HL-60 (cell line): ENCODE data around the gene NFIA.

Experiments
- DNase-seq, 2 experiments: peaks; one replicate each; pipeline ENCODE4 v3.0.0-alpha.2; 2010 to 2020; ENCODE audit warnings: low read depth in 1 of 2, low spot score in 1 of 2
- H3K27ac ChIP-seq: fragments of 250-450 bp; sonication (Bioruptor Pico); replicated peaks from 2 replicates; pipeline ENCODE4 v1.5.1; 2020; ENCODE audit warnings: mild to moderate bottlenecking, moderate library complexity
- H3K27me3 ChIP-seq: fragments of 250-450 bp; sonication (Bioruptor Pico); 2 replicates; pipeline ENCODE4 v1.5.1; 2021; ENCODE audit warnings: mild to moderate bottlenecking, moderate library complexity; ENCODE audit not compliant: insufficient read depth, poor library complexity, severe bottlenecking
- H3K4me3 ChIP-seq: replicated peaks from 2 replicates; pipeline ENCODE4 v1.5.1; 2011; ENCODE audit warnings: mild to moderate bottlenecking, control low read depth, low read length; ENCODE audit not compliant: insufficient read depth
- GABPA ChIP-seq: IDR thresholded peaks from 2 replicates; pipeline ENCODE4 v1.6.1; 2012; ENCODE audit warnings: low read depth
- POLR2AphosphoS5 ChIP-seq: IDR thresholded peaks from 2 replicates; pipeline ENCODE4 v1.6.1; 2012; ENCODE audit warnings: low read depth
- SPI1 ChIP-seq: IDR thresholded peaks from 2 replicates; pipeline ENCODE4 v1.6.1; 2012; ENCODE audit warnings: low read depth, mild to moderate bottlenecking, borderline replicate concordance
- TF ChIP-seq, protein P1 (sequence below): IDR thresholded peaks from 2 replicates; pipeline ENCODE4 v1.6.1; 2012; ENCODE audit warnings: low read depth; ENCODE audit not compliant: insufficient replicate concordance
- TF ChIP-seq, protein P2 (sequence below): IDR thresholded peaks from one replicate; pipeline ENCODE4 v1.5.1; 2011; ENCODE audit warnings: low read length, control low read depth, inconsistent platforms; ENCODE audit not compliant: insufficient read depth

NFIA gene

GRCh38 chr1:61064673-61065072, 17.7 kb upstream of the NFIA start:
- no peak for DNase-seq
- TF ChIP-seq, protein P1, sequence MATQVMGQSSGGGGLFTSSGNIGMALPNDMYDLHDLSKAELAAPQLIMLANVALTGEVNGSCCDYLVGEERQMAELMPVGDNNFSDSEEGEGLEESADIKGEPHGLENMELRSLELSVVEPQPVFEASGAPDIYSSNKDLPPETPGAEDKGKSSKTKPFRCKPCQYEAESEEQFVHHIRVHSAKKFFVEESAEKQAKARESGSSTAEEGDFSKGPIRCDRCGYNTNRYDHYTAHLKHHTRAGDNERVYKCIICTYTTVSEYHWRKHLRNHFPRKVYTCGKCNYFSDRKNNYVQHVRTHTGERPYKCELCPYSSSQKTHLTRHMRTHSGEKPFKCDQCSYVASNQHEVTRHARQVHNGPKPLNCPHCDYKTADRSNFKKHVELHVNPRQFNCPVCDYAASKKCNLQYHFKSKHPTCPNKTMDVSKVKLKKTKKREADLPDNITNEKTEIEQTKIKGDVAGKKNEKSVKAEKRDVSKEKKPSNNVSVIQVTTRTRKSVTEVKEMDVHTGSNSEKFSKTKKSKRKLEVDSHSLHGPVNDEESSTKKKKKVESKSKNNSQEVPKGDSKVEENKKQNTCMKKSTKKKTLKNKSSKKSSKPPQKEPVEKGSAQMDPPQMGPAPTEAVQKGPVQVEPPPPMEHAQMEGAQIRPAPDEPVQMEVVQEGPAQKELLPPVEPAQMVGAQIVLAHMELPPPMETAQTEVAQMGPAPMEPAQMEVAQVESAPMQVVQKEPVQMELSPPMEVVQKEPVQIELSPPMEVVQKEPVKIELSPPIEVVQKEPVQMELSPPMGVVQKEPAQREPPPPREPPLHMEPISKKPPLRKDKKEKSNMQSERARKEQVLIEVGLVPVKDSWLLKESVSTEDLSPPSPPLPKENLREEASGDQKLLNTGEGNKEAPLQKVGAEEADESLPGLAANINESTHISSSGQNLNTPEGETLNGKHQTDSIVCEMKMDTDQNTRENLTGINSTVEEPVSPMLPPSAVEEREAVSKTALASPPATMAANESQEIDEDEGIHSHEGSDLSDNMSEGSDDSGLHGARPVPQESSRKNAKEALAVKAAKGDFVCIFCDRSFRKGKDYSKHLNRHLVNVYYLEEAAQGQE, result no peak
- no peak for TF ChIP-seq POLR2AphosphoS5
- no peak for TF ChIP-seq SPI1
- TF ChIP-seq, protein P2, sequence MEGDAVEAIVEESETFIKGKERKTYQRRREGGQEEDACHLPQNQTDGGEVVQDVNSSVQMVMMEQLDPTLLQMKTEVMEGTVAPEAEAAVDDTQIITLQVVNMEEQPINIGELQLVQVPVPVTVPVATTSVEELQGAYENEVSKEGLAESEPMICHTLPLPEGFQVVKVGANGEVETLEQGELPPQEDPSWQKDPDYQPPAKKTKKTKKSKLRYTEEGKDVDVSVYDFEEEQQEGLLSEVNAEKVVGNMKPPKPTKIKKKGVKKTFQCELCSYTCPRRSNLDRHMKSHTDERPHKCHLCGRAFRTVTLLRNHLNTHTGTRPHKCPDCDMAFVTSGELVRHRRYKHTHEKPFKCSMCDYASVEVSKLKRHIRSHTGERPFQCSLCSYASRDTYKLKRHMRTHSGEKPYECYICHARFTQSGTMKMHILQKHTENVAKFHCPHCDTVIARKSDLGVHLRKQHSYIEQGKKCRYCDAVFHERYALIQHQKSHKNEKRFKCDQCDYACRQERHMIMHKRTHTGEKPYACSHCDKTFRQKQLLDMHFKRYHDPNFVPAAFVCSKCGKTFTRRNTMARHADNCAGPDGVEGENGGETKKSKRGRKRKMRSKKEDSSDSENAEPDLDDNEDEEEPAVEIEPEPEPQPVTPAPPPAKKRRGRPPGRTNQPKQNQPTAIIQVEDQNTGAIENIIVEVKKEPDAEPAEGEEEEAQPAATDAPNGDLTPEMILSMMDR, result no peak
- TF ChIP-seq GABPA, result no peak
- Histone ChIP-seq H3K27me3 (no peaks in the 10 kb centered on the region), H3K4me3 (no peak overlapping the region), H3K27ac (no peak overlapping the region)

DNA sequence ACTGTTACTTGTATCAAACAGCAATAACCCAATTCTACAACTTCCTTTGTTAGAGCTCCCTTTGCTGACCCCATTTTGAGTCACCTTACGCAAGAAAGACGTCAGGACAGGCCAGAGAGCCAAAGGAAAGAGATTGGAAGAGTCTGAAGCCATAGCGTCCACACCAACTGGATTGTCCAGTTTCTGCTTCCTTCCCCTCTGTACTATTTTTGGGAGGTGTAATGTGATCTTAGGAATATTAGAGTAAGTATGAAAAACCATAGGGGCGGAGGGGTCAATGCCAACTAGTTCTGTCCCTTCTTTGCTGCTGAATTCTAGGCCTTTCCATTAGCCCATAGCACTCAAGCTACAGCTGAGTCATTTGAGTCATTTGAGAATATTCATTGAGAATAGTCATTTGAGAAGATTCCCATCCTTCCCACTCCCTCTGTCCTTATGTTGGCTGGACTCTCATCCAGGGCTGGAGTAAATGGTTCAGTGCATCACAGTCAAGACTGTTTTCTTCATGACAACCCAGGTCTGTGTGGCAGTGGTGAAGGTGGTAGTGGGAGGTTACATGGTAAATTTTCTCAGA, 14.8 kb upstream of the NFIA start:
- no peaks in the 10 kb centered on the region for H3K27me3 ChIP-seq
- no peak overlapping the region for H3K4me3 ChIP-seq
- DNase-seq, result no peak
- no peak overlapping the region for H3K27ac ChIP-seq
- no peak for TF ChIP-seq GABPA
- no peak for TF ChIP-seq SPI1
- TF ChIP-seq, protein P2, result no peak
- TF ChIP-seq POLR2AphosphoS5, result no peak
- TF ChIP-seq, protein P1, result no peak

GRCh38 chr1:61070054-61070453, 12.3 kb upstream of the NFIA start:
- Histone ChIP-seq H3K27me3 (no peaks in the 10 kb centered on the region), H3K27ac (no peak overlapping the region), H3K4me3 (no peak overlapping the region)
- no peak for DNase-seq
- TF ChIP-seq, protein P2, result no peak
- no peak for TF ChIP-seq SPI1
- no peak for TF ChIP-seq POLR2AphosphoS5
- TF ChIP-seq GABPA, result no peak
- TF ChIP-seq, protein P1, result no peak
